Measurements from ENCODE around the gene RNF166.

The RNF166 gene

GRCh38 chr16:88649195-88649923, 56.8 kb downstream of the RNF166 start:
- no peak for TF ChIP-seq CTCF (IDR thresholded peaks at IDR 0.05; ENCODE audit: insufficient read depth, missing control alignments)
- DNase-seq (ENCODE audit: insufficient read length, low spot score), result no peak
- FAIRE-seq, result no peak

GRCh38 chr16:88647178-88648070, 58.8 kb downstream of the RNF166 start:
- no peak for TF ChIP-seq CTCF (IDR thresholded peaks at IDR 0.05; ENCODE audit: insufficient read depth, missing control alignments)
- FAIRE-seq, result no peak
- no peak for DNase-seq (ENCODE audit: insufficient read length, low spot score)
